ENCODE results near the gene CYTH1. TPM values are rescaled to one million over a fixed set of nuclear protein-coding genes. Genes with fewer than 3 reads are reported as not detected.
A peak's percentile ranks its signal among the peaks of the same experiment; 100 is the strongest.

The CYTH1 gene
- total RNA-seq, 2 experiments from 2014 or later: 73.0 to 148 TPM

DNA sequence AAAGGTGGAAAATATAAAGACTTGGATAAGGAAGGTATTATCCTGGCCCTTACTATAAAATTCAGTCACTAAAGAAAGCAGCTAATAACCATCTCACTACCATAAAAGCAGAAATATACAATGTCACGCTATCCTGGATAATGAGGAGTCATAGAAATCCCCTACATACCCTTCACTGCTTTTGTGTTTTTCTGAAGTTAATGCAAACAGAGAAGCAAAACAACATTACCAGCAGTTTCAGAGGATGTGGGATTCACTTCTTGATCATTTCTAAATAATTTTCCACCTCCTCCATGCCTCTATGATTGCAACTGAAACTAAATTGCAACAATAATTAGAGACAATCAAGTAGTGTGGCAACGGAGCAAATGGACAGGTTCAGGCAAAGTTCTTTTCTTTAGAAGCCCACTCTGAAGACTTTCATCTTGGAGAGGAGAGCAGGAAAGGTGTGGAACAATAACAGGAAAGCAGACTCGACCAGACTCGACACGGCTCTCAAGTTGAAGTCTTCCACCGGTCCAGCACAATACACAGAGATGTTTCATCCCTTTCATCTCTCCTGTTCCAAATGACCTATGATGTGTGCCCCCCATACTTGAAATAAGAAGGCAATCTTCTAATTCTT, 10.2 kb downstream of the CYTH1 start:
- Histone ChIP-seq H3K4me1 (ENCODE audit: insufficient read depth, low read length, poor library complexity, severe bottlenecking) (peaks cover 71% of the 10 kb centered on the region), H3K9me2 (ENCODE audit: insufficient read depth, low read length) (no peaks in the 10 kb centered on the region), H2AFZ (ENCODE audit: low read length) (no peak overlapping the region), H4K20me1 (ENCODE audit: insufficient read depth, low read length) (peaks cover 10% of the 10 kb centered on the region; the same call in 1 of the 2 replicates), H3K27ac (ENCODE audit: low read depth, low read length, poor library complexity, severe bottlenecking) (peak overlapping the region; percentile 36), H3K4me2 (ENCODE audit: low read length) (peak overlapping the region; percentile 37), H3K36me3 (ENCODE audit: insufficient read depth, low read length) (peaks cover 11% of the 10 kb centered on the region), H3K79me2 (ENCODE audit: insufficient read depth, low read depth, low read length) (peaks cover 96% of the 10 kb centered on the region), H3K4me3 (ENCODE audit: low read depth, low read length, poor library complexity, severe bottlenecking) (no peak overlapping the region), H3K9me3 (ENCODE audit: low read length) (no peaks in the 10 kb centered on the region)
- ChIA-PET POLR2A (interaction anchor here (0.7 to 0.8 kb wide), 4 partner anchors 9 to 50 kb away, joined by 3 to 5 read pairs (median 4); no protein-coding TSS in a partner anchor), CTCF (ENCODE audit: unreplicated experiment) (no interaction called here)
- BruUV-seq (replicated peaks): no TSS peak
- no peak for DNase-seq (ENCODE audit: low spot score)
- TF ChIP-seq, protein P1, sequence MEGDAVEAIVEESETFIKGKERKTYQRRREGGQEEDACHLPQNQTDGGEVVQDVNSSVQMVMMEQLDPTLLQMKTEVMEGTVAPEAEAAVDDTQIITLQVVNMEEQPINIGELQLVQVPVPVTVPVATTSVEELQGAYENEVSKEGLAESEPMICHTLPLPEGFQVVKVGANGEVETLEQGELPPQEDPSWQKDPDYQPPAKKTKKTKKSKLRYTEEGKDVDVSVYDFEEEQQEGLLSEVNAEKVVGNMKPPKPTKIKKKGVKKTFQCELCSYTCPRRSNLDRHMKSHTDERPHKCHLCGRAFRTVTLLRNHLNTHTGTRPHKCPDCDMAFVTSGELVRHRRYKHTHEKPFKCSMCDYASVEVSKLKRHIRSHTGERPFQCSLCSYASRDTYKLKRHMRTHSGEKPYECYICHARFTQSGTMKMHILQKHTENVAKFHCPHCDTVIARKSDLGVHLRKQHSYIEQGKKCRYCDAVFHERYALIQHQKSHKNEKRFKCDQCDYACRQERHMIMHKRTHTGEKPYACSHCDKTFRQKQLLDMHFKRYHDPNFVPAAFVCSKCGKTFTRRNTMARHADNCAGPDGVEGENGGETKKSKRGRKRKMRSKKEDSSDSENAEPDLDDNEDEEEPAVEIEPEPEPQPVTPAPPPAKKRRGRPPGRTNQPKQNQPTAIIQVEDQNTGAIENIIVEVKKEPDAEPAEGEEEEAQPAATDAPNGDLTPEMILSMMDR (conservative IDR thresholded peaks at IDR 0.05; ENCODE audit: low read length): no peak
- TF ChIP-seq EZH2phosphoT487 (IDR thresholded peaks at IDR 0.05; ENCODE audit: borderline replicate concordance, low read depth, low read length): no peak
- intact Hi-C loops (cut with micrococcal nuclease; ENCODE audit: unreplicated experiment): no loop called here

DNA sequence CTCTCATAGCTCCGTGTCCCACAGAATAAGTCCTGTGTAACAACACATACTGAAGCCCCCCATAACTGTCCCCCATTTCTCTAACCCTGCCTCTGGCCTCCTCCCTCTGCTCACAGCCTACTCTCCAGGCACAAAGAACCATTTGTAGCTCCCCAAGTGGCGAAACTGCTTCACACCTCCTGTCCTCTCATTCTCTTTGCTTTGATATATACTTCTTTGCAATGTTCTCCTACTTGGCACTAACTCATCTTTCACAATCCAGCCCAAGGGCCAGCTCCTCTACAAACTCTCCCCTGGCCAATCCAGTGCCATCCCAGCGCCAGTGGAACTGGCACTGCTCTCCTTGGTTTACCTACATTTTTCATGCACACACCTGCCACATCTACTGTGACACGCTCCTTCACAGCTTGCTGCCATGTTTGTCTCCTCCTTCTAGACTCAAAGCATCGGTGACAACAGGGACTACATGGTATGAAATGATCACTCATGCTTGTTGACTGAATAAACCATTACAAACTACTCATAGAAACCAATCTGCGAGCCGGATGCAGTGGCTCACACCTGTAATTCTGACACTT, 12.8 kb downstream of the CYTH1 start:
- no TSS peak for BruUV-seq (replicated peaks)
- POLR2A ChIA-PET: interaction anchor here (0.7 to 1.8 kb wide), 4 partner anchors 9 to 23 kb away, joined by 3 to 8 read pairs (median 4); no protein-coding TSS in a partner anchor
- no peaks in the 10 kb centered on the region for H3K9me2 ChIP-seq (ENCODE audit: insufficient read depth, low read length)
- H3K79me2 ChIP-seq (ENCODE audit: insufficient read depth, low read depth, low read length): peaks cover 96% of the 10 kb centered on the region
- intact Hi-C loops (cut with micrococcal nuclease; ENCODE audit: unreplicated experiment): no loop called here
- no peak overlapping the region for H3K4me3 ChIP-seq (ENCODE audit: low read depth, low read length, poor library complexity, severe bottlenecking)
- peaks cover 11% of the 10 kb centered on the region for H3K36me3 ChIP-seq (ENCODE audit: insufficient read depth, low read length)
- H3K27ac ChIP-seq (ENCODE audit: low read depth, low read length, poor library complexity, severe bottlenecking): no peak overlapping the region
- H3K4me2 ChIP-seq (ENCODE audit: low read length): no peak overlapping the region
- no peaks in the 10 kb centered on the region for H3K9me3 ChIP-seq (ENCODE audit: low read length)
- DNase-seq (ENCODE audit: low spot score): peak; percentile 51
- no peak overlapping the region for H2AFZ ChIP-seq (ENCODE audit: low read length)
- H4K20me1 ChIP-seq (ENCODE audit: insufficient read depth, low read length): peaks cover 20% of the 10 kb centered on the region; the same call in 1 of the 2 replicates
- CTCF ChIA-PET (ENCODE audit: unreplicated experiment): interaction anchor here (0.5 to 0.8 kb wide), 3 partner anchors 34 to 1928 kb away, joined by 3 to 4 read pairs (median 4); no protein-coding TSS in a partner anchor
- peaks cover 58% of the 10 kb centered on the region for H3K4me1 ChIP-seq (ENCODE audit: insufficient read depth, low read length, poor library complexity, severe bottlenecking)
- TF ChIP-seq EZH2phosphoT487 (IDR thresholded peaks at IDR 0.05; ENCODE audit: borderline replicate concordance, low read depth, low read length): no peak
- TF ChIP-seq, protein P1 (conservative IDR thresholded peaks at IDR 0.05; ENCODE audit: low read length): peak; percentile 75

DNA sequence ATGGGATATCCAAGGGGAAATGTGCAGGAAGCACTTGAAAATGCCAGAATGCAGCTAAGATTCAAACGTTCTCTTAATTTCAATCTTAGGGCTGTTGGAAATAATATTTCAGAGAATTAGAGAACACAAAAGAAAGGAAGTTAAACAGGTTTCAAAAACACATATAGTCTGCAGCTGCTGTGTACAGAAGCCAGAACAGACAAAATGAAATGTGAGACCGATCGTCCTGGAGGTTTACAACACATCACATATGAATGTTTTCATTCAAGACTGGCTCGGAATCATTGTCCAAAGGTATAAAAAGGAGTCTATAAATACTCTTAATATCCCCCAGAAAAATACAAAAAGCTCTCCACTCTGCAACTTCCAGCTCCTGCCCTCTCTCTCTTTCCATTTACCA, 14.3 kb downstream of the CYTH1 start:
- intact Hi-C loops (cut with micrococcal nuclease; ENCODE audit: unreplicated experiment): no loop called here
- Histone ChIP-seq H3K4me3 (ENCODE audit: low read depth, low read length, poor library complexity, severe bottlenecking) (no peak overlapping the region), H4K20me1 (ENCODE audit: insufficient read depth, low read length) (peaks cover 20% of the 10 kb centered on the region; the same call in 1 of the 2 replicates), H2AFZ (ENCODE audit: low read length) (no peak overlapping the region), H3K9me3 (ENCODE audit: low read length) (no peaks in the 10 kb centered on the region), H3K27ac (ENCODE audit: low read depth, low read length, poor library complexity, severe bottlenecking) (no peak overlapping the region), H3K4me2 (ENCODE audit: low read length) (peak overlapping the region; percentile 16; the same call in 1 of the 2 replicates), H3K79me2 (ENCODE audit: insufficient read depth, low read depth, low read length) (peaks cover 95% of the 10 kb centered on the region), H3K36me3 (ENCODE audit: insufficient read depth, low read length) (peaks cover 11% of the 10 kb centered on the region), H3K9me2 (ENCODE audit: insufficient read depth, low read length) (no peaks in the 10 kb centered on the region), H3K4me1 (ENCODE audit: insufficient read depth, low read length, poor library complexity, severe bottlenecking) (peaks cover 50% of the 10 kb centered on the region)
- no TSS peak for BruUV-seq (replicated peaks)
- ChIA-PET POLR2A (interaction anchor here (0.5 to 1.8 kb wide), 3 partner anchors 8 to 419 kb away, joined by 3 to 8 read pairs (median 4); no protein-coding TSS in a partner anchor), CTCF (ENCODE audit: unreplicated experiment) (no interaction called here)
- no peak for DNase-seq (ENCODE audit: low spot score)
- TF ChIP-seq, protein P1 (conservative IDR thresholded peaks at IDR 0.05; ENCODE audit: low read length): no peak
- no peak for TF ChIP-seq EZH2phosphoT487 (IDR thresholded peaks at IDR 0.05; ENCODE audit: borderline replicate concordance, low read depth, low read length)

Measured in OCI-LY7 (cell line).